GM12878 (cell line): ENCODE measurements around the gene S100A14. TPM values are rescaled to one million over a fixed set of nuclear protein-coding genes. Genes with fewer than 3 reads are reported as not detected.

Source experiments
- ASH2L ChIP-seq: fragments of 300-600, 200-600 bp; sonication (generic); IDR thresholded peaks from 2 replicates; pipeline ENCODE4 v1.6.1; 2017; ENCODE audit warnings: low read depth, mild to moderate bottlenecking, borderline replicate concordance
- HDAC6 ChIP-seq: fragments of 200-600 bp; sonication (generic); IDR thresholded peaks from one replicate; pipeline ENCODE4 v1.8.0; 2017; ENCODE audit warnings: antibody characterized with exemption; ENCODE audit not compliant: unreplicated experiment
- HSF1 ChIP-seq: fragments of 150-350 bp; IDR thresholded peaks from 2 replicates; pipeline ENCODE4 v1.6.1; 2014; ENCODE audit warnings: mild to moderate bottlenecking, low read depth, low read length
- JUND ChIP-seq: IDR thresholded peaks from 2 replicates; pipeline ENCODE4 v1.6.1; 2012; ENCODE audit warnings: low read depth, mild to moderate bottlenecking, low read length, improper control_type of control experiment, moderate library complexity
- MEF2A ChIP-seq: IDR thresholded peaks from 2 replicates; pipeline ENCODE4 v1.6.1; 2011; ENCODE audit warnings: low read depth, mild to moderate bottlenecking, low read length, moderate library complexity; ENCODE audit not compliant: insufficient read depth
- NBN ChIP-seq: fragments of 450-650 bp; IDR thresholded peaks from 2 replicates; pipeline ENCODE4 v1.6.1; 2016
- NR2C1 ChIP-seq: fragments of 450-650 bp; IDR thresholded peaks from 2 replicates; pipeline ENCODE4 v1.6.1; 2017; ENCODE audit warnings: antibody characterized with exemption, mild to moderate bottlenecking, moderate library complexity
- POLR2AphosphoS2 ChIP-seq: IDR thresholded peaks from 2 replicates; pipeline ENCODE4 v1.6.1; 2011; ENCODE audit warnings: low read depth, mild to moderate bottlenecking, low read length, improper control_type of control experiment, moderate library complexity
- POLR2AphosphoS5 ChIP-seq: IDR thresholded peaks from 2 replicates; pipeline ENCODE4 v1.6.1; 2011; ENCODE audit warnings: mild to moderate bottlenecking, low read length, inconsistent platforms
- PRDM15 ChIP-seq: fragments of 450-650 bp; formaldehyde crosslinking; IDR thresholded peaks from 2 replicates; pipeline ENCODE4 v1.4.0; 2020; ENCODE audit warnings: mild to moderate bottlenecking, moderate library complexity
- RUNX3 ChIP-seq: IDR thresholded peaks from 2 replicates; pipeline ENCODE4 v1.6.1; 2012; ENCODE audit warnings: low read length, inconsistent platforms
- SIN3A ChIP-seq: IDR thresholded peaks from 2 replicates; pipeline ENCODE4 v1.6.1; 2012; ENCODE audit warnings: low read depth, low read length, improper control_type of control experiment
- SIX5 ChIP-seq: IDR thresholded peaks from 2 replicates; pipeline ENCODE4 v1.6.1; 2011; ENCODE audit warnings: mild to moderate bottlenecking, low read depth, low read length, moderate library complexity; ENCODE audit not compliant: severe bottlenecking
- SMAD1 ChIP-seq: fragments of 450-650 bp; IDR thresholded peaks from 2 replicates; pipeline ENCODE4 v1.6.1; 2018; ENCODE audit warnings: mild to moderate bottlenecking, low read depth; ENCODE audit not compliant: partially characterized antibody
- SP1 ChIP-seq: IDR thresholded peaks from one replicate; pipeline ENCODE4 v1.6.1; 2011; ENCODE audit warnings: low read depth, low read length
- SREBF1 ChIP-seq: IDR thresholded peaks from 2 replicates; pipeline ENCODE4 v1.6.1; 2012; ENCODE audit warnings: mild to moderate bottlenecking, low read length
- SUZ12 ChIP-seq: fragments of 200-600 bp; sonication (generic); IDR thresholded peaks from one replicate; pipeline ENCODE4 v1.6.1; 2018; ENCODE audit warnings: antibody characterized with exemption, mild to moderate bottlenecking; ENCODE audit not compliant: unreplicated experiment
- TBL1XR1 ChIP-seq: IDR thresholded peaks from 2 replicates; pipeline ENCODE4 v1.6.1; 2012; ENCODE audit warnings: low read depth, low read length, improper control_type of control experiment
- ZNF274 ChIP-seq: IDR thresholded peaks from one replicate; pipeline ENCODE4 v1.8.0; 2011; ENCODE audit not compliant: insufficient read length, insufficient read depth
- polyA plus RNA-seq, 11 experiments: library from polyadenylated mRNA; depleted of rRNA in 4 of 11; unstranded in 6 of 11; stranded (reverse) in 5 of 11; fragments of >200 nt; fragmentation: Nextera tagmentation in 4 of 11; fragmentation: Illumina TruSeq in 1 of 11; extraction: Ambion mirVana in 4 of 11; extraction: Trizol in 1 of 11; gene quantifications; 1 replicate in 1 of 11; 2 replicates in 10 of 11; pipeline versions ENCODE4 v1.2.1 to v1.2.3, GENCODE V29; 2011 to 2016; ENCODE audit warnings: inconsistent platforms in 2 of 11, missing spikeins in 2 of 11, low read depth in 1 of 11
- total RNA-seq, 4 experiments: library from RNA; depleted of rRNA in 3 of 4; stranded (reverse); fragments of >200 nt in 3 of 4; fragmentation: Illumina TruSeq in 1 of 4; extraction: Trizol in 1 of 4; gene quantifications; 2 replicates each; pipeline versions ENCODE4 v1.2.1 to v1.2.3, GENCODE V29; 2013 to 2021
- TF ChIP-seq, protein P1 (sequence below): fragments of 450-650 bp; IDR thresholded peaks from 2 replicates; pipeline ENCODE4 v1.6.1; 2017; ENCODE audit warnings: mild to moderate bottlenecking, moderate library complexity
- TF ChIP-seq, protein P2 (sequence below): fragments of 450-650 bp; IDR thresholded peaks from 2 replicates; pipeline ENCODE4 v1.6.1; 2016; ENCODE audit warnings: mild to moderate bottlenecking

Gene S100A14
- total and polyA plus RNA-seq, 10 of the 15 experiments (the other 5 are each of a cell fraction or from before 2014, with no cell fraction given), result 0.20 to 0.77 (median 0.45) TPM; not detected in 4

- TF ChIP-seq, protein P1, sequence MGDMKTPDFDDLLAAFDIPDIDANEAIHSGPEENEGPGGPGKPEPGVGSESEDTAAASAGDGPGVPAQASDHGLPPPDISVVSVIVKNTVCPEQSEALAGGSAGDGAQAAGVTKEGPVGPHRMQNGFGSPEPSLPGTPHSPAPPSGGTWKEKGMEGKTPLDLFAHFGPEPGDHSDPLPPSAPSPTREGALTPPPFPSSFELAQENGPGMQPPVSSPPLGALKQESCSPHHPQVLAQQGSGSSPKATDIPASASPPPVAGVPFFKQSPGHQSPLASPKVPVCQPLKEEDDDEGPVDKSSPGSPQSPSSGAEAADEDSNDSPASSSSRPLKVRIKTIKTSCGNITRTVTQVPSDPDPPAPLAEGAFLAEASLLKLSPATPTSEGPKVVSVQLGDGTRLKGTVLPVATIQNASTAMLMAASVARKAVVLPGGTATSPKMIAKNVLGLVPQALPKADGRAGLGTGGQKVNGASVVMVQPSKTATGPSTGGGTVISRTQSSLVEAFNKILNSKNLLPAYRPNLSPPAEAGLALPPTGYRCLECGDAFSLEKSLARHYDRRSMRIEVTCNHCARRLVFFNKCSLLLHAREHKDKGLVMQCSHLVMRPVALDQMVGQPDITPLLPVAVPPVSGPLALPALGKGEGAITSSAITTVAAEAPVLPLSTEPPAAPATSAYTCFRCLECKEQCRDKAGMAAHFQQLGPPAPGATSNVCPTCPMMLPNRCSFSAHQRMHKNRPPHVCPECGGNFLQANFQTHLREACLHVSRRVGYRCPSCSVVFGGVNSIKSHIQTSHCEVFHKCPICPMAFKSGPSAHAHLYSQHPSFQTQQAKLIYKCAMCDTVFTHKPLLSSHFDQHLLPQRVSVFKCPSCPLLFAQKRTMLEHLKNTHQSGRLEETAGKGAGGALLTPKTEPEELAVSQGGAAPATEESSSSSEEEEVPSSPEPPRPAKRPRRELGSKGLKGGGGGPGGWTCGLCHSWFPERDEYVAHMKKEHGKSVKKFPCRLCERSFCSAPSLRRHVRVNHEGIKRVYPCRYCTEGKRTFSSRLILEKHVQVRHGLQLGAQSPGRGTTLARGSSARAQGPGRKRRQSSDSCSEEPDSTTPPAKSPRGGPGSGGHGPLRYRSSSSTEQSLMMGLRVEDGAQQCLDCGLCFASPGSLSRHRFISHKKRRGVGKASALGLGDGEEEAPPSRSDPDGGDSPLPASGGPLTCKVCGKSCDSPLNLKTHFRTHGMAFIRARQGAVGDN, result no peak
- TF ChIP-seq SIN3A, result no peak
- TF ChIP-seq JUND, result no peak
- no peak for TF ChIP-seq SUZ12
- no peak for TF ChIP-seq NR2C1
- TF ChIP-seq ZNF274, result no peak
- no peak for TF ChIP-seq HDAC6
- TF ChIP-seq TBL1XR1, result no peak
- TF ChIP-seq POLR2AphosphoS2, result no peak
- TF ChIP-seq SP1, result no peak
- TF ChIP-seq, protein P2, sequence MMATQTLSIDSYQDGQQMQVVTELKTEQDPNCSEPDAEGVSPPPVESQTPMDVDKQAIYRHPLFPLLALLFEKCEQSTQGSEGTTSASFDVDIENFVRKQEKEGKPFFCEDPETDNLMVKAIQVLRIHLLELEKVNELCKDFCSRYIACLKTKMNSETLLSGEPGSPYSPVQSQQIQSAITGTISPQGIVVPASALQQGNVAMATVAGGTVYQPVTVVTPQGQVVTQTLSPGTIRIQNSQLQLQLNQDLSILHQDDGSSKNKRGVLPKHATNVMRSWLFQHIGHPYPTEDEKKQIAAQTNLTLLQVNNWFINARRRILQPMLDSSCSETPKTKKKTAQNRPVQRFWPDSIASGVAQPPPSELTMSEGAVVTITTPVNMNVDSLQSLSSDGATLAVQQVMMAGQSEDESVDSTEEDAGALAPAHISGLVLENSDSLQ, result peak; percentile 20; the same call in 1 of the 2 replicates
- no peak for TF ChIP-seq ASH2L
- peak; percentile 62 for TF ChIP-seq NBN
- TF ChIP-seq POLR2AphosphoS5, result no peak
- TF ChIP-seq SMAD1, result no peak
- TF ChIP-seq HSF1, result no peak
- TF ChIP-seq SIX5, result no peak
- TF ChIP-seq PRDM15 (CRISPR knock-in tag), result no peak
- no peak for TF ChIP-seq MEF2A
- no peak for TF ChIP-seq SREBF1
- TF ChIP-seq RUNX3, result 0 out of 2 replicates have a peak, but pooled peaks have one; percentile 15
Observed at GRCh38 chr1:153568367-153569099, 47.6 kb downstream of the S100A14 start (continued).
